Measurements from ENCODE around the gene YTHDF1.

YTHDF1 gene

DNA sequence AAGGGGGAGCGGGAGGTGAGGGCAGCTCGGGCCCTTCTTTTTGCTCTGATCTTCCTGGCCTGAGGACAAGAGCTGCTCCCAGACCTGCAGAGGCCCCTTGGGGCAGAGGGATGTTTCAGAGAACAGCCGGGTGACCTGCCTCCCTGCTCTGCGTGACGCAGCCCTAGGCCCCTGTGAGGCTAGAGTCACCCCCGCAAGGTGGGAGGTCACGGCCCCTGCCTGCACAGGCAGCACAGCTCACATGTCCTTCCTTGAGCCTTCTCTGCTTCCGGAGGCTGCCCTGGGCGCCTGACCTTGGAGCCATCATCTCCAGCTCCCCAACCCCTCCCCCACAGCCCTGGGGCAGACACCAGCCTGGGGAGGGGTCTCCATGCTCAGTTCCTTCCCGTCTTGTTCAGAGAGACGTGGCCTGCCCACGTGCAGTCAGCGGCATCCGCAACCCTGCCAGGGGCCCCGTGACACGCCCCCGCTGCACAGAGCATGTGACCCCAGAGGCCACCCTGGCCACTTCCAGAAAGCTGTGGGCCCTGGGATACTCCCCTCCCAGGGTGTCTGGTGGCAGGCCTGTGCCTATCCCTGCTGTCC is 19.6 kb upstream of the YTHDF1 start, which contains the start of gene BIRC7:
Gene BIRC7 (plus strand): TSS at position 507 of the 585 bp plus-strand sequence. CDS start 192 bp downstream, outside the sequence.
- Histone ChIP-seq H3K9me3 (ENCODE audit: severe bottlenecking) (no peaks in the 10 kb centered on the region), H3K4me1 (ENCODE audit: insufficient read depth, poor library complexity, severe bottlenecking) (peaks cover 5% of the 10 kb centered on the region), H3K36me3 (ENCODE audit: low read depth) (no peaks in the 10 kb centered on the region), H3K27ac (ENCODE audit: poor library complexity, severe bottlenecking) (no peak within 1 kb of the TSS), H3K27me3 (ENCODE audit: insufficient read depth, poor library complexity, severe bottlenecking) (no peaks in the 10 kb centered on the region), H3K4me3 (ENCODE audit: severe bottlenecking) (no peak within 1 kb of the TSS)
- ATAC-seq (ENCODE audit: low read depth) (no peak), DNase-seq (ENCODE audit: low spot score) (no peak)
- no peak for TF ChIP-seq CTCF (IDR thresholded peaks at IDR 0.05; ENCODE audit: poor library complexity, severe bottlenecking)

DNA sequence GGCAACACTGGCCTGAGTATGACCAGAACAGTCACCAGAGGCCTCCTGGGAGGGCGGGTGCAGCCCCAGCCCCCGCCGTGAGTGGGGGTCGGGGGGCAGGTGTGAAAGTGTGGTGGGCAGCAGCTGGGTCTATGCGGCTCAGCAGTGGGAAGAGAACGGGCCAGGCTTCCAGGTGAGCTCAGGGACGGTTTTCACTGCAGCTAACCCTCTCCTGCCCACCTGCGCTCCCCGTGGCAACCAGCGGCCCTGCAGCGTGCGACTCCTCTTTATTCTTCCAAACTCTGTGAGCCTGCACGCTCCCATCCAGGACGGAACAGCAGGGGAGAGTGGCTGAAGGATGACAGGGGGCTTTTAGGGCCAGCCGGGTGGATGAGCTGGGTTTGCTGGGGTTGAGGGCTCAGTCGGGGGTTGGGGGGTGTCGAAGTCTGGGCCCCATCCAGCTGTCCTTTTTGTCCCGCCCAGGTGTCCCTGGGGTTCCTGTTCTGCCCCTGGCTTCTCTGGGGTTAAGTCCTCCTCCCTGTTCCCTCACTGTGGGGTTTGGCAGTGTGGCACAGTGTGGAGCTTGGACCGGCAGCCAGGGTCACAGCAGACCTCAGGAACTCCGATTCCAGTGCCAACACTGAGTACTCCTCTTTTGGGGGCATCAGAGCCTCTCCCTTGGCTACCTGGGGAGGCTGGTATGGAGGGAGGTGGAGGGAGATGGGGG is 18.9 kb upstream of the YTHDF1 start:
- peaks cover 5% of the 10 kb centered on the region for H3K4me1 ChIP-seq (ENCODE audit: insufficient read depth, poor library complexity, severe bottlenecking)
- H3K36me3 ChIP-seq (ENCODE audit: low read depth): no peaks in the 10 kb centered on the region
- TF ChIP-seq CTCF (IDR thresholded peaks at IDR 0.05; ENCODE audit: poor library complexity, severe bottlenecking): peak; percentile 83
- DNase-seq (ENCODE audit: low spot score) (no peak), ATAC-seq (ENCODE audit: low read depth) (peak; percentile 83)
- no peaks in the 10 kb centered on the region for H3K9me3 ChIP-seq (ENCODE audit: severe bottlenecking)
- H3K4me3 ChIP-seq (ENCODE audit: severe bottlenecking): no peak overlapping the region
- H3K27me3 ChIP-seq (ENCODE audit: insufficient read depth, poor library complexity, severe bottlenecking): no peaks in the 10 kb centered on the region
- H3K27ac ChIP-seq (ENCODE audit: poor library complexity, severe bottlenecking): no peak overlapping the region

- Histone ChIP-seq H3K27me3 (ENCODE audit: insufficient read depth, poor library complexity, severe bottlenecking) (no peaks in the 10 kb centered on the region), H3K9me3 (ENCODE audit: severe bottlenecking) (no peaks in the 10 kb centered on the region), H3K4me3 (ENCODE audit: severe bottlenecking) (no peak overlapping the region), H3K4me1 (ENCODE audit: insufficient read depth, poor library complexity, severe bottlenecking) (peaks cover 5% of the 10 kb centered on the region), H3K36me3 (ENCODE audit: low read depth) (no peaks in the 10 kb centered on the region), H3K27ac (ENCODE audit: poor library complexity, severe bottlenecking) (no peak overlapping the region)
- DNase-seq (ENCODE audit: low spot score): no peak
- no peak for TF ChIP-seq CTCF (IDR thresholded peaks at IDR 0.05; ENCODE audit: poor library complexity, severe bottlenecking)
- no peak for ATAC-seq (ENCODE audit: low read depth)
Observed at GRCh38 chr20:63233924-63234323, 18.0 kb upstream of the YTHDF1 start.

- ATAC-seq (ENCODE audit: low read depth) (no peak), DNase-seq (ENCODE audit: low spot score) (no peak)
- peaks cover 5% of the 10 kb centered on the region for H3K4me1 ChIP-seq (ENCODE audit: insufficient read depth, poor library complexity, severe bottlenecking)
- TF ChIP-seq CTCF (IDR thresholded peaks at IDR 0.05; ENCODE audit: poor library complexity, severe bottlenecking): no peak
- no peaks in the 10 kb centered on the region for H3K27me3 ChIP-seq (ENCODE audit: insufficient read depth, poor library complexity, severe bottlenecking)
- H3K27ac ChIP-seq (ENCODE audit: poor library complexity, severe bottlenecking): no peak overlapping the region
- H3K36me3 ChIP-seq (ENCODE audit: low read depth): no peaks in the 10 kb centered on the region
- no peaks in the 10 kb centered on the region for H3K9me3 ChIP-seq (ENCODE audit: severe bottlenecking)
- H3K4me3 ChIP-seq (ENCODE audit: severe bottlenecking): no peak overlapping the region
Observed at GRCh38 chr20:63233061-63233344, 17.1 kb upstream of the YTHDF1 start.

All from RWPE2 (cell line).